Dendritic cell treated with granulocyte-macrophage colony-stimulating factor and Interleukin-4, amounts not matched to agents 40 ng/mL and 50 ng/mL, for 4 days (primary cell): ENCODE results near the gene GPR62.
"Not testable (repeated sequence)": the region's sequence is repeated elsewhere in the genome, so short reads cannot be mapped to it uniquely, and the experiment has no call there.

Source experiments
- H3K27ac Mint-ChIP-seq: one replicate; pipeline ENCODE4 v1.8.0; 2022; ENCODE audit warnings: mild to moderate bottlenecking, mixed read lengths
- H3K27me3 Mint-ChIP-seq: one replicate; pipeline ENCODE4 v1.8.0; 2022; ENCODE audit warnings: mild to moderate bottlenecking, mixed read lengths
- H3K36me3 Mint-ChIP-seq: one replicate; pipeline ENCODE4 v1.8.0; 2022; ENCODE audit warnings: low read depth, mixed read lengths
- H3K4me1 Mint-ChIP-seq: one replicate; pipeline ENCODE4 v1.8.0; 2022; ENCODE audit warnings: low read depth, mixed read lengths
- H3K4me3 Mint-ChIP-seq: one replicate; pipeline ENCODE4 v1.8.0; 2022; ENCODE audit warnings: mild to moderate bottlenecking, moderate library complexity, mixed read lengths
- H3K9me3 Mint-ChIP-seq: one replicate; pipeline ENCODE4 v1.8.0; 2022; ENCODE audit warnings: mixed read lengths
- intact Hi-C: fragments of 100-400 bp; cut with micrococcal nuclease; formaldehyde crosslinking; loops from one replicate; pipeline ENCODE4 v1.15.0; 2022

Gene GPR62

GRCh38 chr3:51955175-51955892 lies at the start of gene GPR62:
TSS of gene GPR62 (plus strand) at chr3:51955381. CDS start at chr3:51955653, 272 bp downstream.
- peak within 1 kb of the TSS; percentile 51 for H3K4me3 Mint-ChIP-seq
- intact Hi-C loops = loop anchor here (2.0 kb wide), 1 partner anchor 13 kb away; no protein-coding TSS in a partner anchor
- no peaks in the 10 kb centered on the region for H3K36me3 Mint-ChIP-seq

GRCh38 chr3:51908026-51908425 lies 47.2 kb upstream of the GPR62 start:
- no peak overlapping the region for H3K4me3 Mint-ChIP-seq

More at GRCh38 chr3:51955175-51955892, at the start of gene GPR62:
- no peaks in the 10 kb centered on the region for H3K9me3 Mint-ChIP-seq
- H3K27ac Mint-ChIP-seq = no peak within 1 kb of the TSS
- H3K4me1 Mint-ChIP-seq = peaks cover 49% of the 10 kb centered on the region
- peaks cover 47% of the 10 kb centered on the region for H3K27me3 Mint-ChIP-seq

GRCh38 chr3:51916418-51916817 lies 38.8 kb upstream of the GPR62 start:
- peaks cover 12% of the 10 kb centered on the region for H3K27me3 Mint-ChIP-seq
- intact Hi-C loops = no loop called here
- no peaks in the 10 kb centered on the region for H3K9me3 Mint-ChIP-seq
- H3K4me3 Mint-ChIP-seq = no peak overlapping the region
- H3K36me3 Mint-ChIP-seq = no peaks in the 10 kb centered on the region
- no peaks in the 10 kb centered on the region for H3K4me1 Mint-ChIP-seq
- H3K27ac Mint-ChIP-seq = no peak overlapping the region

More at GRCh38 chr3:51908026-51908425, 47.2 kb upstream of the GPR62 start:
- H3K36me3 Mint-ChIP-seq = no peaks in the 10 kb centered on the region
- no peak overlapping the region for H3K27ac Mint-ChIP-seq
- H3K9me3 Mint-ChIP-seq = peaks cover 23% of the 10 kb centered on the region
- intact Hi-C loops = no loop called here
- H3K4me1 Mint-ChIP-seq = no peaks in the 10 kb centered on the region
- H3K27me3 Mint-ChIP-seq = peaks cover 9% of the 10 kb centered on the region

- H3K4me1 Mint-ChIP-seq = no peaks in the 10 kb centered on the region
- H3K4me3 Mint-ChIP-seq = no peak overlapping the region
- intact Hi-C loops = no loop called here
- peaks cover 14% of the 10 kb centered on the region for H3K27me3 Mint-ChIP-seq
- H3K36me3 Mint-ChIP-seq = no peaks in the 10 kb centered on the region
- H3K27ac Mint-ChIP-seq = no peak overlapping the region
- no peaks in the 10 kb centered on the region for H3K9me3 Mint-ChIP-seq
Measured at GRCh38 chr3:51921081-51921578, 34.1 kb upstream of the GPR62 start.

- no peak overlapping the region for H3K4me3 Mint-ChIP-seq
- H3K27me3 Mint-ChIP-seq = peaks cover 7% of the 10 kb centered on the region
- intact Hi-C loops = no loop called here
- H3K36me3 Mint-ChIP-seq = peaks cover 8% of the 10 kb centered on the region
- H3K4me1 Mint-ChIP-seq = peaks cover 6% of the 10 kb centered on the region
- no peak overlapping the region for H3K27ac Mint-ChIP-seq
- H3K9me3 Mint-ChIP-seq = no peaks in the 10 kb centered on the region
Measured at GRCh38 chr3:51927061-51927977, 27.9 kb upstream of the GPR62 start.

- Mint-ChIP-seq H3K36me3 (peaks cover 20% of the 10 kb centered on the region), H3K4me3 (no peak overlapping the region), H3K9me3 (no peaks in the 10 kb centered on the region), H3K27me3 (peaks cover 7% of the 10 kb centered on the region), H3K27ac (no peak overlapping the region), H3K4me1 (peaks cover 6% of the 10 kb centered on the region)
- intact Hi-C loops = no loop called here
Measured at GRCh38 chr3:51928438-51928837, 26.7 kb upstream of the GPR62 start.

GRCh38 chr3:51928981-51929380 lies 26.2 kb upstream of the GPR62 start:
- H3K4me3 Mint-ChIP-seq, H3K4me1 Mint-ChIP-seq, intact Hi-C loops, H3K27ac Mint-ChIP-seq, H3K9me3 Mint-ChIP-seq, H3K27me3 Mint-ChIP-seq: not testable (repeated sequence)
- H3K36me3 Mint-ChIP-seq = peaks cover 25% of the 10 kb centered on the region

GRCh38 chr3:51929420-51930003 lies 25.7 kb upstream of the GPR62 start:
- Mint-ChIP-seq H3K27me3 (peaks cover 7% of the 10 kb centered on the region), H3K9me3 (no peaks in the 10 kb centered on the region), H3K36me3 (peaks cover 30% of the 10 kb centered on the region), H3K27ac (no peak overlapping the region), H3K4me3 (no peak overlapping the region), H3K4me1 (peaks cover 6% of the 10 kb centered on the region)
- intact Hi-C loops = no loop called here

- Mint-ChIP-seq H3K27ac (no peak overlapping the region), H3K4me3 (no peak overlapping the region), H3K36me3 (peaks cover 40% of the 10 kb centered on the region), H3K9me3 (no peaks in the 10 kb centered on the region), H3K4me1 (peaks cover 6% of the 10 kb centered on the region), H3K27me3 (peaks cover 7% of the 10 kb centered on the region)
- intact Hi-C loops = no loop called here
Measured at GRCh38 chr3:51930439-51930838, 24.7 kb upstream of the GPR62 start.

GRCh38 chr3:51931756-51932155 lies 23.4 kb upstream of the GPR62 start:
- H3K4me1 Mint-ChIP-seq = peaks cover 6% of the 10 kb centered on the region
- H3K4me3 Mint-ChIP-seq = no peak overlapping the region
- intact Hi-C loops = no loop called here
- no peaks in the 10 kb centered on the region for H3K9me3 Mint-ChIP-seq
- no peak overlapping the region for H3K27ac Mint-ChIP-seq
- H3K27me3 Mint-ChIP-seq = peaks cover 2% of the 10 kb centered on the region
- H3K36me3 Mint-ChIP-seq = peaks cover 53% of the 10 kb centered on the region

- H3K4me1 Mint-ChIP-seq = peaks cover 11% of the 10 kb centered on the region
- H3K27me3 Mint-ChIP-seq = peaks cover 2% of the 10 kb centered on the region
- H3K27ac Mint-ChIP-seq = no peak overlapping the region
- H3K4me3 Mint-ChIP-seq = no peak overlapping the region
- peaks cover 62% of the 10 kb centered on the region for H3K36me3 Mint-ChIP-seq
- no peaks in the 10 kb centered on the region for H3K9me3 Mint-ChIP-seq
- intact Hi-C loops = no loop called here
Measured at GRCh38 chr3:51932471-51933370, 22.5 kb upstream of the GPR62 start.

GRCh38 chr3:51933471-51934138 lies 21.6 kb upstream of the GPR62 start:
- Mint-ChIP-seq H3K9me3 (no peaks in the 10 kb centered on the region), H3K27me3 (no peaks in the 10 kb centered on the region), H3K27ac (no peak overlapping the region), H3K4me1 (peaks cover 11% of the 10 kb centered on the region), H3K36me3 (peaks cover 71% of the 10 kb centered on the region), H3K4me3 (no peak overlapping the region)
- intact Hi-C loops = no loop called here
